ENCODE measurements around the gene FNIP1. TPM values are rescaled to one million over a fixed set of nuclear protein-coding genes. Genes with fewer than 3 reads are reported as not detected.

FNIP1 gene
- total and polyA plus RNA-seq, 2 of the 13 experiments (the other 11 are each of a cell fraction or from before 2014, with no cell fraction given), result 10.9 to 29.3 TPM

- TF ChIP-seq ZNF281 (CRISPR knock-in tag; IDR thresholded peaks at IDR 0.05; ENCODE audit: borderline replicate concordance), result no peak; the same call in 1 of the 2 replicates
- TF ChIP-seq ZZZ3 (CRISPR knock-in tag; IDR thresholded peaks at IDR 0.05; ENCODE audit: borderline replicate concordance), result no peak
- TF ChIP-seq EP300 (IDR thresholded peaks at IDR 0.05; ENCODE audit: low read depth in 2 of 2, low read length in 2 of 2), result no peak
- TF ChIP-seq EP300 (CRISPR knock-in tag; IDR thresholded peaks at IDR 0.05; ENCODE audit: borderline replicate concordance), result no peak; the same call in 1 of the 2 replicates
- no peak for TF ChIP-seq NPAS2 (CRISPR knock-in tag; IDR thresholded peaks at IDR 0.05; ENCODE audit: borderline replicate concordance)
- no peak for TF ChIP-seq ZNF101 (CRISPR knock-in tag; IDR thresholded peaks at IDR 0.05; ENCODE audit: borderline replicate concordance, low read depth)
- TF ChIP-seq TGIF2 (CRISPR knock-in tag; IDR thresholded peaks at IDR 0.05), result no peak
- TF ChIP-seq ZNF768 (CRISPR knock-in tag; IDR thresholded peaks at IDR 0.05), result peak; percentile 28; the same call in 1 of the 2 replicates
- peak; percentile 66; the same call in 1 of the 2 replicates for TF ChIP-seq TBX3 (IDR thresholded peaks at IDR 0.05; ENCODE audit: borderline replicate concordance)
- TF ChIP-seq NCOA5 (CRISPR knock-in tag; IDR thresholded peaks at IDR 0.05), result no peak
- TF ChIP-seq SNAI1 (CRISPR knock-in tag; IDR thresholded peaks at IDR 0.05; ENCODE audit: borderline replicate concordance), result no peak
- no peak for TF ChIP-seq KAT2B (IDR thresholded peaks at IDR 0.05; ENCODE audit: borderline replicate concordance, low read depth, low read length)
- 0 out of 2 replicates have a peak, but pooled peaks have one; percentile 37 for TF ChIP-seq SMAD3 (CRISPR knock-in tag; IDR thresholded peaks at IDR 0.05)
- no peak for TF ChIP-seq RFX5 (IDR thresholded peaks at IDR 0.05; ENCODE audit: low read depth, low read length)
- TF ChIP-seq FOXP1 (IDR thresholded peaks at IDR 0.05), result no peak
- peak; percentile 5; the same call in 1 of the 2 replicates for TF ChIP-seq FOXP1 (CRISPR knock-in tag; IDR thresholded peaks at IDR 0.05)
- peak; percentile 46; the same call in 1 of the 2 replicates for TF ChIP-seq U2AF2 (IDR thresholded peaks at IDR 0.05; ENCODE audit: low read depth, low read length)
- peak; percentile 89 for TF ChIP-seq TAF1 (CRISPR knock-in tag; IDR thresholded peaks at IDR 0.05)
- TF ChIP-seq RELA (CRISPR knock-in tag; IDR thresholded peaks at IDR 0.05), result no peak; the same call in 1 of the 2 replicates
- no peak for TF ChIP-seq ATM (IDR thresholded peaks at IDR 0.05; ENCODE audit: borderline replicate concordance)
- TF ChIP-seq NFIC (IDR thresholded peaks at IDR 0.05; ENCODE audit: low read length), result no peak
- TF ChIP-seq FOSL1 (CRISPR knock-in tag; IDR thresholded peaks at IDR 0.05; ENCODE audit: borderline replicate concordance), result no peak
- TF ChIP-seq ATF1 (CRISPR knock-in tag; IDR thresholded peaks at IDR 0.05), result no peak; the same call in 1 of the 2 replicates
- TF ChIP-seq ZNF235 (CRISPR knock-in tag; IDR thresholded peaks at IDR 0.05; ENCODE audit: borderline replicate concordance), result no peak
- TF ChIP-seq HNF1B (CRISPR knock-in tag; IDR thresholded peaks at IDR 0.05), result peak; percentile 87
- TF ChIP-seq ZNF264 (CRISPR knock-in tag; IDR thresholded peaks at IDR 0.05), result no peak
- peak; percentile 86 for TF ChIP-seq SRF (IDR thresholded peaks at IDR 0.05; ENCODE audit: low read depth, low read length)
Observed at GRCh38 chr5:131634996-131635683, 161.7 kb downstream of the FNIP1 start, which contains the start of gene RAPGEF6 (continued).

Data from HepG2 (cell line).